ENCODE measurements around the gene CACNA1C.

The CACNA1C gene

GRCh38 chr12:2675776-2676175 is 623.0 kb downstream of the CACNA1C start:
- TF ChIP-seq CTCF (conservative IDR thresholded peaks at IDR 0.05) = no peak
- peak overlapping the region; percentile 59 for H3K27ac ChIP-seq

GRCh38 chr12:2677142-2677880 is 624.5 kb downstream of the CACNA1C start:
- TF ChIP-seq CTCF (conservative IDR thresholded peaks at IDR 0.05) = no peak
- no peak overlapping the region for H3K27ac ChIP-seq

- no peak for TF ChIP-seq CTCF (conservative IDR thresholded peaks at IDR 0.05)
Observed at GRCh38 chr12:2678426-2678825, 625.6 kb downstream of the CACNA1C start.

GRCh38 chr12:2679068-2679815 is 626.5 kb downstream of the CACNA1C start:
- no peak overlapping the region for H3K27ac ChIP-seq
- TF ChIP-seq CTCF (conservative IDR thresholded peaks at IDR 0.05) = no peak

More at GRCh38 chr12:2678426-2678825, 625.6 kb downstream of the CACNA1C start:
- H3K27ac ChIP-seq = no peak overlapping the region

- no peak for TF ChIP-seq CTCF (conservative IDR thresholded peaks at IDR 0.05)
Observed at GRCh38 chr12:2679816-2680675, 627.3 kb downstream of the CACNA1C start.

GRCh38 chr12:2680676-2681039 is 627.9 kb downstream of the CACNA1C start:
- TF ChIP-seq CTCF (conservative IDR thresholded peaks at IDR 0.05) = no peak
- no peak overlapping the region for H3K27ac ChIP-seq

More at GRCh38 chr12:2679816-2680675, 627.3 kb downstream of the CACNA1C start:
- H3K27ac ChIP-seq = no peak overlapping the region
